ENCODE results near the gene TRAF2. TPM values are rescaled to one million over a fixed set of nuclear protein-coding genes. Genes with fewer than 3 reads are reported as not detected.

The TRAF2 gene
- total and polyA plus RNA-seq, 2 of the 8 experiments (the other 6 are each of a cell fraction or from before 2014, with no cell fraction given) = 26.9 to 50.2 TPM

- no peak overlapping the region for H2BK20ac ChIP-seq (ENCODE audit: low read length)
- peaks cover 0 to 3% of the 10 kb centered on the region in 2 experiments; a peak in 1 of 4 replicates for H3K9me3 ChIP-seq (ENCODE audit: insufficient read depth in 2 of 2, low read depth in 1 of 2, low read length in 1 of 2)
- H3K18ac ChIP-seq (ENCODE audit: extremely low read depth, low read length) = no peak overlapping the region
- H2AK5ac ChIP-seq (ENCODE audit: low read depth, low read length) = no peak overlapping the region
- peaks cover 0 to 1% of the 10 kb centered on the region in 2 experiments for H4K20me1 ChIP-seq (replicated peaks in 1 of 2; ENCODE audit: control insufficient read depth in 1 of 2, insufficient read depth in 2 of 2, low read length in 2 of 2)
- no peak overlapping the region for H3K9ac ChIP-seq (replicated peaks in 1 of 4; ENCODE audit: extremely low read depth in 1 of 4, low read depth in 3 of 4, low read length in 3 of 4)
- no peak for TF ChIP-seq SAP30 (IDR thresholded peaks at IDR 0.05; ENCODE audit: insufficient read depth, insufficient replicate concordance, low read length)
- no peak for TF ChIP-seq SP2 (IDR thresholded peaks at IDR 0.05; ENCODE audit: low read length)
- no peak for TF ChIP-seq TCF12 (IDR thresholded peaks at IDR 0.05; ENCODE audit: low read depth, low read length)
- no peak for TF ChIP-seq TAF1 (IDR thresholded peaks at IDR 0.05; ENCODE audit: low read depth, low read length)
- no peak for TF ChIP-seq HDAC6 (IDR thresholded peaks at IDR 0.05; ENCODE audit: low read depth, low read length)
- TF ChIP-seq SP1 (IDR thresholded peaks at IDR 0.05; ENCODE audit: low read depth, low read length) = no peak
- no peak for TF ChIP-seq ASH2L (IDR thresholded peaks at IDR 0.05; ENCODE audit: low read length)
- TF ChIP-seq E2F6 (IDR thresholded peaks at IDR 0.05) = no peak
- TF ChIP-seq JUND (IDR thresholded peaks at IDR 0.05; ENCODE audit: low read length) = no peak
- TF ChIP-seq SRF (IDR thresholded peaks at IDR 0.05; ENCODE audit: low read depth, low read length) = no peak
- no peak for TF ChIP-seq KDM1A (IDR thresholded peaks at IDR 0.05; ENCODE audit: borderline replicate concordance, low read length)
- no peak for TF ChIP-seq CTBP2 (IDR thresholded peaks at IDR 0.05; ENCODE audit: borderline replicate concordance, insufficient read depth, insufficient read length, low read length)
- H3K36me3 ChIP-seq (ENCODE audit: control insufficient read depth in 2 of 4, insufficient read depth in 4 of 4, low read length in 3 of 4) = no peaks in the 10 kb centered on the region
- no peak overlapping the region for H4K8ac ChIP-seq (ENCODE audit: extremely low read depth, insufficient read depth, low read length)
- no peak overlapping the region for H3K14ac ChIP-seq (ENCODE audit: insufficient read length)
- H4K91ac ChIP-seq (replicated peaks; ENCODE audit: insufficient read length, low read length) = no peak overlapping the region
- H3K23me2 ChIP-seq (ENCODE audit: low read depth, low read length) = no peaks in the 10 kb centered on the region; the same call in 1 of the 2 replicates
- ChIA-PET POLR2A (ENCODE audit: partially characterized antibody) (interaction anchor here (1.5 to 2.6 kb wide), 5 partner anchors 8 to 80 kb away, joined by 3 to 16 read pairs (median 5); partner anchors contain the start of gene EDF1), CTCF (ENCODE audit: partially characterized antibody) (interaction anchor here (1.1 to 1.8 kb wide), 2 partner anchors 8 to 38 kb away, joined by 3 to 6 read pairs; partner anchors contain the start of gene AJM1)
- H3K79me2 ChIP-seq (ENCODE audit: control insufficient read depth in 1 of 2, insufficient read depth in 2 of 2, low read length in 2 of 2) = no peaks in the 10 kb centered on the region
- no peak overlapping the region for H3K23ac ChIP-seq (ENCODE audit: insufficient read length)
- no peak overlapping the region for H2BK5ac ChIP-seq (ENCODE audit: low read depth, low read length)
- no peak overlapping the region for H2AFZ ChIP-seq (ENCODE audit: low read length)
- H3K4me3 ChIP-seq (ENCODE audit: extremely low read depth in 1 of 4, insufficient read depth in 2 of 4, low read depth in 3 of 4, low read length in 4 of 4) = no peak overlapping the region
- no peak overlapping the region for H4K5ac ChIP-seq (ENCODE audit: insufficient read length, low read depth, low read length)
- WGBS, 2 experiments (ENCODE audit: extremely low coverage in 1 of 2, insufficient coverage in 1 of 2, insufficient read length in 1 of 2, insufficient replicate concordance in 2 of 2, low coverage in 1 of 2, low lambda C conversion rate in 2 of 2, missing lambda C conversion rate in 1 of 2) = 76% methylated on average over 11 of the region's 11 CpGs; no CpG with 5 or more reads in 1 of the 2 experiments
- no peak overlapping the region for H3K4me2 ChIP-seq (ENCODE audit: insufficient read depth in 1 of 2, low read depth in 2 of 2, low read length in 2 of 2)
- H2BK15ac ChIP-seq (ENCODE audit: low read length) = no peak overlapping the region
- H3K4me1 ChIP-seq (replicated peaks in 1 of 4; ENCODE audit: control insufficient read depth in 3 of 4, insufficient read depth in 4 of 4, low read length in 3 of 4) = no peaks in the 10 kb centered on the region; a peak in 2 of 7 replicates
- no peak overlapping the region for H2BK12ac ChIP-seq (ENCODE audit: low read depth, low read length)
- FAIRE-seq = no peak
- no peak overlapping the region for H3K27ac ChIP-seq (ENCODE audit: low read depth, low read length)
- no peak overlapping the region for H3K4ac ChIP-seq (replicated peaks; ENCODE audit: insufficient read length, low read depth, low read length)
- H2BK120ac ChIP-seq (replicated peaks; ENCODE audit: low read depth, low read length) = no peak overlapping the region
- no peaks in the 10 kb centered on the region for H3K27me3 ChIP-seq (replicated peaks in 1 of 4; ENCODE audit: control insufficient read depth in 3 of 4, extremely low read depth in 1 of 4, insufficient read depth in 3 of 4, low read length in 3 of 4)
- no peaks in the 10 kb centered on the region for H3K79me1 ChIP-seq (ENCODE audit: low read depth, low read length)
- no peak overlapping the region for H3K56ac ChIP-seq (replicated peaks; ENCODE audit: insufficient read length, low read depth, low read length)
- DNase-seq (ENCODE audit: low read depth in 1 of 2, low spot score in 2 of 2) = no peak
These were observed 5.7 kb upstream of the TRAF2 start for GRCh38 chr9:136880651-136881050.

Data from H1 (cell line).